Naive thymus-derived CD4-positive, alpha-beta T cell (primary cell): ENCODE results near the gene MYOM1. TPM values are rescaled to one million over a fixed set of nuclear protein-coding genes. Genes with fewer than 3 reads are reported as not detected.

Experiments
- ATAC-seq: fragments of 150-1000 bp; cut with Tn5 transposase; 2 replicates; pipeline ENCODE4 v1.10.0; 2021; ENCODE audit warnings: mild to moderate bottlenecking, moderate library complexity
- CTCF ChIA-PET: fragments of 350-600 bp; sonication (Branson Sonifier 250); formaldehyde crosslinking; loops from one replicate; lab custom pipeline; 2021; ENCODE audit warnings: antibody characterized with exemption; lab: Charles Lee
- POLR2A ChIA-PET: fragments of 350-600 bp; sonication (Branson Sonifier 250); formaldehyde crosslinking; loops from one replicate; lab custom pipeline; 2021; ENCODE audit warnings: antibody characterized with exemption, inconsistent platforms; lab: Charles Lee
- DNase-seq, 9 donors: peaks; one replicate each; pipeline versions ENCODE4 v3.0.0 to v3.0.0-alpha.2; 2020 to 2022; ENCODE audit warnings: mixed read lengths in 1 of 9
- H3K27ac ChIP-seq: one replicate; pipeline ENCODE4 v1.7.0; 2013; ENCODE audit warnings: mild to moderate bottlenecking, low read depth, low read length, moderate library complexity
- H3K27me3 ChIP-seq, 2 donors: one replicate each; pipeline ENCODE4 v1.7.0; 2013; ENCODE audit warnings: low read length in 2 of 2, mild to moderate bottlenecking in 2 of 2, moderate library complexity in 2 of 2; ENCODE audit not compliant: control insufficient read depth in 2 of 2, insufficient read depth in 2 of 2
- H3K36me3 ChIP-seq, 3 experiments: 1 replicate in 2 of 3; 2 replicates in 1 of 3; pipeline ENCODE4 v1.7.0; 2013; ENCODE audit warnings: low read length in 3 of 3, mild to moderate bottlenecking in 3 of 3, moderate library complexity in 1 of 3; ENCODE audit not compliant: insufficient read depth in 3 of 3, control insufficient read depth in 2 of 3
- H3K4me1 ChIP-seq, 2 donors: one replicate each; pipeline ENCODE4 v1.7.0; 2013; ENCODE audit warnings: low read length in 2 of 2, mild to moderate bottlenecking in 2 of 2, moderate library complexity in 1 of 2; ENCODE audit not compliant: control insufficient read depth in 2 of 2, insufficient read depth in 2 of 2
- H3K4me3 ChIP-seq: 2 replicates; pipeline ENCODE4 v1.7.0; 2013; ENCODE audit warnings: mild to moderate bottlenecking, low read length
- H3K9me3 ChIP-seq, 3 experiments: 1 replicate in 2 of 3; 2 replicates in 1 of 3; pipeline ENCODE4 v1.7.0; 2013; ENCODE audit warnings: low read length in 3 of 3; ENCODE audit not compliant: control insufficient read depth in 2 of 3
- H3K27ac Mint-ChIP-seq, 9 donors: one replicate each; pipeline ENCODE4 v1.8.0; 2020 to 2022; ENCODE audit warnings: mixed read lengths in 9 of 9, mild to moderate bottlenecking in 8 of 9, moderate library complexity in 5 of 9, inconsistent platforms in 2 of 9
- H3K27me3 Mint-ChIP-seq, 5 donors: one replicate each; pipeline ENCODE4 v1.8.0; 2021 to 2022; ENCODE audit warnings: mixed read lengths in 5 of 5, mild to moderate bottlenecking in 1 of 5
- H3K36me3 Mint-ChIP-seq, 5 donors: one replicate each; pipeline ENCODE4 v1.8.0; 2020 to 2022; ENCODE audit warnings: mixed read lengths in 5 of 5, mild to moderate bottlenecking in 3 of 5, inconsistent platforms in 1 of 5
- H3K4me1 Mint-ChIP-seq, 7 donors: one replicate each; pipeline ENCODE4 v1.8.0; 2020 to 2022; ENCODE audit warnings: mixed read lengths in 7 of 7, mild to moderate bottlenecking in 3 of 7, inconsistent platforms in 1 of 7
- H3K4me3 Mint-ChIP-seq, 10 donors: one replicate each; pipeline ENCODE4 v1.8.0; 2020 to 2022; ENCODE audit warnings: mild to moderate bottlenecking in 10 of 10, mixed read lengths in 10 of 10, moderate library complexity in 6 of 10, inconsistent platforms in 2 of 10
- H3K9me3 Mint-ChIP-seq, 11 donors: one replicate each; pipeline ENCODE4 v1.8.0; 2020 to 2022; ENCODE audit warnings: mixed read lengths in 11 of 11, mild to moderate bottlenecking in 4 of 11, inconsistent platforms in 1 of 11, moderate library complexity in 1 of 11
- intact Hi-C, 2 donors: fragments of 100-400 bp; cut with micrococcal nuclease; formaldehyde crosslinking; loops; one replicate each; pipeline ENCODE4 v1.15.1; 2023
- polyA plus RNA-seq, 2 donors: library from polyadenylated mRNA; unstranded; fragments of 300-500 nt; fragmentation: Illumina TruSeq; gene quantifications; one replicate each; pipeline ENCODE4 v1.2.3, GENCODE V29; 2021
- total RNA-seq, 6 experiments: library from RNA in 5 of 6; stranded (reverse) in 5 of 6; gene quantifications; 1 replicate in 5 of 6; 2 replicates in 1 of 6; pipeline ENCODE4 v1.2.3 and lab custom pipeline; 2021 to 2026

Gene MYOM1
- total and polyA plus RNA-seq, 7 experiments from 2014 or later = 0.83 to 6.7 (median 1.9) TPM

DNA sequence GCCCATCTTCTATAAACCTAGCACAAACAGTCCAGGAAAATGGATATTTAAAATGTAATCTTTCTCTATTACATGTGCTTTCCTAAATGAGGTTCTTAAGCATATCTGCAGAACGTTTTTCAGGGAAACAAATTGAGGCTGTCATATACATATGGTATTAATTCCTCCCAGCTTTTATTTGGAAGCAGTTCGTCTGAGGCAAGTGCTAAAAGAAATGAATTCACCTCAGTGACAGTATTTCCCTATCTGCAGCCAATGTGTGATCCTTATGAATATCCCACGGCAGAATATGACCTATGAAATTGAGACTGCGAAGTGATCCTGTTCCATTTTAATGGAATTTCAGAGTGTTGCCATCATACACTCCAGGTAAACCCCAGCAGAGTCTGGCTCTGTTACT, 7.1 kb downstream of the MYOM1 start:
- POLR2A ChIA-PET = interaction anchor here (1.1 kb wide), 1 partner anchor 33 kb away, joined by 3 read pairs; no protein-coding TSS in a partner anchor
- Histone ChIP-seq H3K9me3 (no peaks in the 10 kb centered on the region), H3K36me3 (no peaks in the 10 kb centered on the region), H3K4me3 (no peak overlapping the region), H3K27me3 (no peaks in the 10 kb centered on the region), H3K4me1 (no peaks in the 10 kb centered on the region), H3K27ac (peak overlapping the region; percentile 22)
- Mint-ChIP-seq H3K4me1 (peaks cover 0 to 18% (median 12%) of the 10 kb centered on the region in 7 donors), H3K27ac (peak overlapping the region in 6 of 9 donors; percentile 56 to 91 (median 82)), H3K36me3 (peaks cover 0 to 36% (median 17%) of the 10 kb centered on the region in 5 donors), H3K9me3 (peaks cover 0 to 3% (median 0%) of the 10 kb centered on the region in 11 donors), H3K27me3 (peaks cover 0 to 2% (median 0%) of the 10 kb centered on the region in 5 donors), H3K4me3 (peak overlapping the region in 3 of 10 donors; percentile 2 to 36 (median 14))
- ATAC-seq (no peak), DNase-seq (no peak)
- CTCF ChIA-PET = interaction anchor here (0.7 kb wide), 1 partner anchor 34 kb away, joined by 3 read pairs; no protein-coding TSS in a partner anchor
- intact Hi-C loops = loop anchor here in 1 of 2 donors (1.0 to 5.0 kb wide), 2 partner anchors 35 kb away; partner anchors contain the start of gene MYL12A

DNA sequence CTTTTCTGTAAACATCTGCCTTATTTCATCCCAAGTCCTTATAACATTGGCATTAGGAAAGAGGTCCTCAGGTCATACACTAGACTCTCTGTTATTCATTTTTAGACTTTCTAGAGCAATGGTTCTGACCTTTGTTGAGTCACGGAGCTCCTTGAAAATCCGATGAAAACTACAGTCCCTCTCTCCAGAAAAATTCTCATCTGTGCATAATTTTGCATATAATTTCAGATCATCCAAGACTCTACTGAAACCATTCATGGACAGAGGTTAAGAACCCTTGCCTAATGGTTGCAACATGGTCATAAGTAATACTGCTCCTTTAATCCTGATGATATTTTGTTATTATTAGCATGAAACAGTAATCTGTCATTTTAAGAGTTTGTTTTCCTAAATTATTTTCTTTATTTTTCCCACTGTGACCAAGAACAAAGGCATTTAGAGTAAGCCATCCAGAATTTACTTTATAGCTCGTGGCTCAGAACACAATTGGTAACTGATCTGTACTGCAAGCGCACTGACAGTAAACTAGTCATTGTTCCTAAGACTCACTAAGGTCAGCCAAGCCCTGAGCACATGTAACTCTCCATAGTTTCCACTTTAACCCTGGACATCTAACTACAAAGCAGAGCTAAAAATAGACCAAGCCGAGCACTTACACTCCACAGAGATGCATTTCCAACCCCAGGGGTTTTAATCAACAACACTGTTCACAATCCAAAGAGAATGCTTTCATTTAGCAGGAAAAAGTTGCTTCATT, 8.4 kb downstream of the MYOM1 start:
- H3K4me1 Mint-ChIP-seq = peaks cover 0 to 18% (median 12%) of the 10 kb centered on the region in 7 donors
- H3K36me3 ChIP-seq = no peaks in the 10 kb centered on the region
- H3K4me1 ChIP-seq = no peaks in the 10 kb centered on the region
- CTCF ChIA-PET = no interaction called here
- no peaks in the 10 kb centered on the region for H3K27me3 ChIP-seq
- no peak overlapping the region for H3K4me3 ChIP-seq
- H3K4me3 Mint-ChIP-seq = no peak overlapping the region
- DNase-seq = no peak
- ATAC-seq = no peak
- peaks cover 0 to 1% (median 0%) of the 10 kb centered on the region in 5 donors for H3K27me3 Mint-ChIP-seq
- H3K36me3 Mint-ChIP-seq = peaks cover 2 to 29% (median 22%) of the 10 kb centered on the region in 5 donors
- H3K9me3 ChIP-seq = no peaks in the 10 kb centered on the region
- peaks cover 0 to 4% (median 2%) of the 10 kb centered on the region in 11 donors for H3K9me3 Mint-ChIP-seq
- POLR2A ChIA-PET = no interaction called here
- H3K27ac Mint-ChIP-seq = peak overlapping the region in 2 of 9 donors; percentile 8 to 69
- intact Hi-C loops = loop anchor here in 1 of 2 donors (5.0 kb wide), 1 partner anchor 34 kb away; no protein-coding TSS in a partner anchor
- no peak overlapping the region for H3K27ac ChIP-seq

DNA sequence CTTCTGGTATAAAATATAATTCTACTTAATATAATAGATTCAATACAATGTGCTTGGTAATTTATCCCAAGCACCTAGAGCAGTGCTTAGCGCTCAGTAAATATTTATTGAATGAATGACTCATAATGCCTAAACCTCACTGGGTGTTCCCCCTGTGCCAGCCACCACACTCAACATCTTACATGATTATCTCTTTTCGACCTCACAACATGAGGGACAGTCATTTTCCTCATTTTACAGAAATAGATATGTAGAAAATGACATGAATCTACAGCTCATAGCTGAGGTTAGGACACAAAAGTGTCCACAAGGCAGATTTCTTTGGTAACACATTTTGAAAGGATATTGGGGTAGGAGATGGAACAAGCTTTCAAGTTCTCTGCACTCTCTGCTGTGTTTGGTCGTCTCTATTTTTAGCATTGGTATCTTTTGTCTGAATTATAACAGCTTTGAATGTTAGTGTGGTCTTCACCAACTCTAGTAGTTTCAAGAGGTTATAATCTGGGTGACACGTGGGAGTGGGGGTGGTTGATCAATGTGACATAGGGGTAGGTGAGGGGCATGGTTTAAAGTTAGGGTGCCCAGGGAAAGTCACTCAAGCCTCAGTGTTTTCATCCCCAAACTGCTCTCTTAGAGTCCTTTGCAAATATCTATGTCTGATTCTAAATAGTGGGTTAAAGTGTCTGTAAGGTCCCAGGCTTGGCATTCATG, 9.8 kb downstream of the MYOM1 start:
- H3K36me3 Mint-ChIP-seq = peaks cover 4 to 38% (median 30%) of the 10 kb centered on the region in 5 donors
- DNase-seq (no peak), ATAC-seq (no peak)
- Histone ChIP-seq H3K27ac (no peak overlapping the region), H3K4me1 (no peaks in the 10 kb centered on the region), H3K27me3 (no peaks in the 10 kb centered on the region), H3K4me3 (no peak overlapping the region), H3K9me3 (peaks cover 0 to 7% (median 0%) of the 10 kb centered on the region in 3 experiments), H3K36me3 (no peaks in the 10 kb centered on the region)
- H3K27me3 Mint-ChIP-seq = peaks cover 0 to 2% (median 0%) of the 10 kb centered on the region in 5 donors
- CTCF ChIA-PET = no interaction called here
- POLR2A ChIA-PET = no interaction called here
- H3K27ac Mint-ChIP-seq = peak overlapping the region in 2 of 9 donors; percentile 26 to 59
- H3K9me3 Mint-ChIP-seq = peaks cover under 1 to 17% (median 8%) of the 10 kb centered on the region in 11 donors
- intact Hi-C loops = loop anchor here in 1 of 2 donors (5.0 kb wide), 1 partner anchor 33 kb away; no protein-coding TSS in a partner anchor
- peaks cover 0 to 18% (median 12%) of the 10 kb centered on the region in 7 donors for H3K4me1 Mint-ChIP-seq
- no peak overlapping the region for H3K4me3 Mint-ChIP-seq

DNA sequence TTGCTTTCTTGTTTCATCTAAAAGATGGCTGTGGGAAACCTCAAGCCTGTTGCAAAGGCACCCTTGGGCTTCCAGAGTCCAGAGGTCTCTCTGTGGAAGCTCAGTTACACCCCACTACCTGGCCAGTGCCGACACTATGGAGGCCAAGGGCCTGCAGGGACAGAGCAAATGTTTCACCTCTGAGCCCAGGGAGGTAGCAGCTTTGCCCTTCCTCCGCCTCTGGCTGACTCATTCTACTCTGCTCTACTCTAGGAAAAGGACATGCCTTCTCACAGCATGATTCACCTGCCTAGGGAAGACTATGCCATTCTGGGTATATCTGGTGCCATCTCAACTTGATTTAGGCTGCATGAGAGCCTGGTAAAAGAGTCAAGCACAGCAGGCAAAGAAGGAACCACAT, 12.2 kb downstream of the MYOM1 start:
- H3K27ac ChIP-seq = no peak overlapping the region

DNA sequence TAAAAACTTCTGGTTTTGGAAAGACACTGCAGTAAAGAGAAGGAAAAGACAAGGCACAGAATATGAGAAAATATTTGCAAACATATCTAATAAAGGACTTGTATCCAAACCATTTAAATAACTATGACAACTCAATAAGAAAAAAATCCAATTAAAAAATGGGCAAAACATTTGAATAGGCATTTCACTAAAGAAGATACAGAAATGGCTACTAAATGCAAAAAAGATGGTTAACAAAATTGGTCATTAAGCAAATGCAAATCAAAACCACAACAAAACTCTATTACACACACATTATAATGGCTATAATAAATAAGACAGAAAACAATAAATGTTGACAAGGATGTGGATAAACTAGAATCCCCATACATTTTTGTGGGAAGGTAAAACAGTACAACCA, 14.5 kb downstream of the MYOM1 start:
- H3K9me3 Mint-ChIP-seq = peaks cover 3 to 47% (median 31%) of the 10 kb centered on the region in 11 donors
- peaks cover 0 to 2% (median 0%) of the 10 kb centered on the region in 7 donors for H3K4me1 Mint-ChIP-seq
- peaks cover 0 to 10% (median 0%) of the 10 kb centered on the region in 5 donors for H3K27me3 Mint-ChIP-seq
- DNase-seq (no peak), ATAC-seq (no peak)
- Histone ChIP-seq H3K27me3 (no peaks in the 10 kb centered on the region), H3K4me3 (no peak overlapping the region), H3K27ac (no peak overlapping the region), H3K36me3 (no peaks in the 10 kb centered on the region), H3K9me3 (peaks cover 0 to 10% (median 0%) of the 10 kb centered on the region in 3 experiments), H3K4me1 (no peaks in the 10 kb centered on the region)
- ChIA-PET POLR2A (no interaction called here), CTCF (no interaction called here)
- intact Hi-C loops = no loop called here
- H3K36me3 Mint-ChIP-seq = peaks cover 7 to 59% (median 48%) of the 10 kb centered on the region in 5 donors
- H3K27ac Mint-ChIP-seq = no peak overlapping the region
- H3K4me3 Mint-ChIP-seq = no peak overlapping the region

More for the DNA sequence above, 12.2 kb downstream of the MYOM1 start:
- Histone ChIP-seq H3K4me3 (no peak overlapping the region), H3K4me1 (no peaks in the 10 kb centered on the region), H3K27me3 (no peaks in the 10 kb centered on the region), H3K9me3 (peaks cover 0 to 10% (median 0%) of the 10 kb centered on the region in 3 experiments), H3K36me3 (no peaks in the 10 kb centered on the region)
- peaks cover 8 to 57% (median 51%) of the 10 kb centered on the region in 5 donors for H3K36me3 Mint-ChIP-seq
- POLR2A ChIA-PET = no interaction called here
- DNase-seq (no peak), ATAC-seq (no peak)
- no peak overlapping the region for H3K4me3 Mint-ChIP-seq
- H3K27ac Mint-ChIP-seq = no peak overlapping the region
- CTCF ChIA-PET = no interaction called here
- peaks cover 3 to 39% (median 29%) of the 10 kb centered on the region in 11 donors for H3K9me3 Mint-ChIP-seq
- peaks cover 0 to 10% (median 0%) of the 10 kb centered on the region in 5 donors for H3K27me3 Mint-ChIP-seq
- intact Hi-C loops = no loop called here
- H3K4me1 Mint-ChIP-seq = peaks cover 0 to 2% (median 0%) of the 10 kb centered on the region in 7 donors

DNA sequence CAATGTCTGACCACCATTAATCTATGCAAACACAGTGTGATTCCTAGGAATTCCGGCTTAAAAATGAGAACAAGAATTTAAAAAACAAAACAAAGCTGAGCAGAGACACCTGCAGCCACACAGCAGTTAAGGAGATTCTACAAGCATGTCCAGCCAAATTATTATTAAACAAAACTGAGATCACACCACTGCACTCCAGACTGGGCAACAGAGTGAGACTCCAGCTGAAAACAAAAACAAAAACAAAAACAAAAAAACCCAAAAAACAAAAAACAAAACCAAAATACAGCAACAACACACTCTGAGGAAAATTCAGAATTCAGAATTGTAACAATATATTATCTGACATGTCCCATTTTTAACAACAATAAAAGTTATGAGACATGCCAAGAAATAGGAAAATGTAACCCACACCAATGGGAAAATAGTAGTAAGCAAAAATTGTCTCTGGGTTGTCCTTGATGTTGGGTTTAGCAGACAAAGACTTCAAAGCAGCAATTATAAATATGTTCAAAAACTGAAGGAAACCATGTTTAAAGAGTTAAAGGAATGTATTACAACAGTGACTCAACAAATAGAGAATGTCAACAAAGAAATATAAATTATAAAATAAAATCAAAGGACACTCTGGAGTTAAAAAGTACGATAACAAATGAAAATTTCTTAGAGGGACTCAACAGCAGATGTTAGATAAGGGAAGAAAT, 19.7 kb downstream of the MYOM1 start:
- H3K4me1 Mint-ChIP-seq = peaks cover 0 to 3% (median 0%) of the 10 kb centered on the region in 7 donors
- intact Hi-C loops = no loop called here

More for the DNA sequence above, 19.7 kb downstream of the MYOM1 start:
- peaks cover 0 to 4% (median 0%) of the 10 kb centered on the region in 3 experiments for H3K9me3 ChIP-seq
- ChIA-PET POLR2A (no interaction called here), CTCF (interaction anchor here (0.6 kb wide), 1 partner anchor 111 kb away, joined by 3 read pairs; no protein-coding TSS in a partner anchor)
- no peak overlapping the region for H3K4me3 ChIP-seq
- H3K36me3 Mint-ChIP-seq = peaks cover 5 to 46% (median 25%) of the 10 kb centered on the region in 5 donors
- H3K27ac Mint-ChIP-seq = no peak overlapping the region
- peaks cover 0 to 24% (median 0%) of the 10 kb centered on the region in 5 donors for H3K27me3 Mint-ChIP-seq
- no peak overlapping the region for H3K4me3 Mint-ChIP-seq
- H3K27me3 ChIP-seq = no peaks in the 10 kb centered on the region
- H3K9me3 Mint-ChIP-seq = peaks cover 0 to 31% (median 18%) of the 10 kb centered on the region in 11 donors
- H3K4me1 ChIP-seq = no peaks in the 10 kb centered on the region
- DNase-seq = no peak
- H3K27ac ChIP-seq = no peak overlapping the region
- no peak for ATAC-seq
- no peaks in the 10 kb centered on the region for H3K36me3 ChIP-seq
